ENCODE measurements around the gene CHRM4.

CHRM4 gene

DNA sequence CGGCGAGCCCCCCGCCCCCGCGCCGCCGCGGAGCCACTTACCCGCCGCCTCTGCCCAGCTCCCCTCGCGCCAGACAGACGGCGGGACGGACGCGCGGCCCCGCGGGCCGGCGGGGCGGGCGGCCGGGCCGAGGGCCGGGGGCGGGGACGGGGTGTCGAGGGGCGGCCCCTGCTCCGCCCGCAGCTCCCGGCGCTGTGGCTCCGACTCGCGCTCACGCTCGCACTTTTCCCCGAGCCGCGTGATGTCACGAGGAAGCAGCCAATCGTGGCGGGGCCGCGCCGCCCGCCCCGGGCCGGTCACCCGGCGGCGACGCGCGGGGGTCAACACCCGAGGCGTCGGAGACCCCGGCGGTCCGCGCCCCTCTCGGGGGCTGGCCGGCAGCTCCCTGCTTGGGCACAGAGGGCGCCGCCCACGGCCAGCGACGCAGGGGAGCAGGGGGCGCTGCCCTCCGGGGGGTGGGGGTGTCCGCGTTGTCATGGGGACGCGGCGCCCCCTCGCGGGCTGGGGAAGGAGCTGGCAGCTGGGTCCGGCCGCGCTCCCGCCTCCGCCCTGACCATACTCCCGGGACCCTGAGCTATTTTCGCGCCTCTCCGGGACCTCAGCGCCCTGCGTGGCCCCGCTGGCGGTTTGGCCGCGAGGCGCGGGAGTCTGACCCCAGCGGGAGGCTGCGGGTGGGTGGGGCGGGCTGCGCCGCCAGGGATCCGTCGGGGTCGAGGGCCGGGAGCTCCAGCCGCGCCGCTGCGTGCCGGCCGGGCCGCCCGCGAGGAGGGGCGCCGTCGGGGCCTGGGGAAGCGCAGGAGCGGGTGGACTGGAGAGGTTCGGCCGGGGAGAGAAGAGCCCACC, at the start of gene CHRM4:
CHRM4 (minus strand) TSS at position 199 of the 843 bp plus-strand sequence. CDS start 5,219 bp downstream, outside the sequence.
- Histone ChIP-seq H3K4me1 (peaks cover 15 to 54% (median 42%) of the 10 kb centered on the region in 10 experiments; a peak in 19 of 20 replicates), H3K9me3 (replicated peaks in 1 of 11) (no peaks in the 10 kb centered on the region), H3K9ac (no peak within 1 kb of the TSS), H4K20me1 (peaks cover 17 to 98% (median 80%) of the 10 kb centered on the region in 11 experiments; a peak in 20 of 22 replicates), H3K4me2 (peak within 1 kb of the TSS; percentile 74 to 89 (median 79)), H3K27ac (no peak within 1 kb of the TSS), H3K4me3 (peak within 1 kb of the TSS; percentile 37 to 68 (median 50); a peak in 18 of 20 replicates), H3K27me3 (peaks cover 67 to 77% (median 73%) of the 10 kb centered on the region in 11 experiments), H3K36me3 (peaks cover 4 to 15% (median 11%) of the 10 kb centered on the region in 11 experiments; a peak in 20 of 22 replicates)
- TF ChIP-seq Cebpa-rat (IDR thresholded peaks at IDR 0.05), result no peak

- Histone ChIP-seq H3K27ac (no peak overlapping the region), H3K4me2 (no peak overlapping the region)
- TF ChIP-seq Cebpa-rat (IDR thresholded peaks at IDR 0.05), result no peak
These were observed 46.6 kb upstream of the CHRM4 start for GRCh38 chr11:46438211-46438610.

DNA sequence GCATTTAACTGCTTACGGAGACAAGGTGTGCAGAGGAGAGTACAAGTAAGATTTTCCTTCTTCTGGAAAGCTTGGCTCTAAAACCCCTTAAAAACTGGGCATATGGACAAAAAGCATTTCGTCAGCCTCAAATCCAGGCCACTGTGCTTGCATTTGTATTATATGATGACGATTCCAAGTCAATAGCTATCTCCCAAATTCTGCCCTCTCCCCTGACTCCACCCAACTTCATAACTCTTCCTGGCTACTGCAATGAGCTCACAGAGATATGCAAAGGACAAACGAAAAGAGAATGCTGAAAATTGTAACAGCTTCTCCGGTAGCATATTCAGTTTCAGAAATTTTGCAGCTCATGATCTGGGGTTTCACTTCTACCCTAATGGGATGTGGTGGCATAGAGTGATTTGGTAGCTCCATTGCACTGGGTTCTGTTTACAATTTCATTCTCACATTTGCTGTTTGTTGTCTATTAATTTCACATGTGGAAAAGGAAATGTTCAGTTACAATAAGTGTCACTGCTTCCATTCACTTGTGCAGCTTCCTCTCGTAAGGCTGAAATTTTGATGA, 45.6 kb upstream of the CHRM4 start:
- TF ChIP-seq Cebpa-rat (IDR thresholded peaks at IDR 0.05), result no peak
- Histone ChIP-seq H4K20me1 (peaks cover 0 to 25% (median 5%) of the 10 kb centered on the region in 11 experiments; a peak in 9 of 22 replicates), H3K27me3 (no peaks in the 10 kb centered on the region), H3K9me3 (replicated peaks in 1 of 11) (no peaks in the 10 kb centered on the region), H3K4me3 (no peak overlapping the region), H3K36me3 (peaks cover 54 to 96% (median 69%) of the 10 kb centered on the region in 11 experiments), H3K4me1 (no peaks in the 10 kb centered on the region), H3K9ac (no peak overlapping the region), H3K27ac (no peak overlapping the region), H3K4me2 (no peak overlapping the region)

More at GRCh38 chr11:46438211-46438610, 46.6 kb upstream of the CHRM4 start:
- Histone ChIP-seq H4K20me1 (peaks cover 0 to 25% (median 5%) of the 10 kb centered on the region in 11 experiments; a peak in 9 of 22 replicates), H3K4me3 (no peak overlapping the region), H3K36me3 (peaks cover 54 to 96% (median 69%) of the 10 kb centered on the region in 11 experiments), H3K9ac (no peak overlapping the region), H3K27me3 (no peaks in the 10 kb centered on the region), H3K9me3 (replicated peaks in 1 of 11) (no peaks in the 10 kb centered on the region), H3K4me1 (no peaks in the 10 kb centered on the region)

GRCh38 chr11:46436113-46436512, 44.5 kb upstream of the CHRM4 start:
- Histone ChIP-seq H3K27ac (no peak overlapping the region), H3K4me2 (no peak overlapping the region), H3K9ac (no peak overlapping the region), H3K9me3 (replicated peaks in 1 of 11) (no peaks in the 10 kb centered on the region), H3K4me1 (no peaks in the 10 kb centered on the region), H3K4me3 (no peak overlapping the region), H3K27me3 (no peaks in the 10 kb centered on the region), H3K36me3 (peaks cover 53 to 96% (median 69%) of the 10 kb centered on the region in 11 experiments), H4K20me1 (peaks cover 0 to 25% (median 5%) of the 10 kb centered on the region in 11 experiments; a peak in 10 of 22 replicates)
- TF ChIP-seq Cebpa-rat (IDR thresholded peaks at IDR 0.05), result no peak

DNA sequence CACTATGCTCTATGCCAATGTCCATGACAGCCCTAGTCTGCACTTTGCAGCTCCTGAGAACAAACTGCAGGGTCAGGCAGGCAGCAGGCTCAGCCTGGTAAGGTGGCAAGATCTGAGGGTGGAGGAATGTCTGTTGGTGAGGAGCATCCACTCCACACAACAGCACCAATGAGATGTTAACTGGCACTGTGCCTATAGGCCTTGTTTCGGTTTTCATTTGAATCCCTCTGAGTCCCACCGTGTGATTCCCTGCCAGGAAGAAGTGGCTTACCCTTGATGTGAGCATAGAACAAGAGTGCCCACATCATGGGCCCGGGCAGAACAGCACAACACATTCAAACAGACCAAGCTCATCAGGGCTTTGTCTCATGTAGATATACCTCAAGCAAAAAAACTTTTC, 44.1 kb upstream of the CHRM4 start:
- no peak overlapping the region for H3K27ac ChIP-seq
- H3K4me2 ChIP-seq, result no peak overlapping the region
- no peak for TF ChIP-seq Cebpa-rat (IDR thresholded peaks at IDR 0.05)
- H3K9ac ChIP-seq, result no peak overlapping the region
- H3K4me1 ChIP-seq, result no peaks in the 10 kb centered on the region
- H3K27me3 ChIP-seq, result no peaks in the 10 kb centered on the region
- peaks cover 56 to 96% (median 69%) of the 10 kb centered on the region in 11 experiments for H3K36me3 ChIP-seq
- peaks cover 0 to 25% (median 6%) of the 10 kb centered on the region in 11 experiments; a peak in 10 of 22 replicates for H4K20me1 ChIP-seq
- no peaks in the 10 kb centered on the region for H3K9me3 ChIP-seq (replicated peaks in 1 of 11)
- H3K4me3 ChIP-seq, result no peak overlapping the region

GRCh38 chr11:46431211-46431610, 39.6 kb upstream of the CHRM4 start:
- no peaks in the 10 kb centered on the region for H3K4me1 ChIP-seq
- H4K20me1 ChIP-seq, result peaks cover 0 to 16% (median 6%) of the 10 kb centered on the region in 11 experiments; a peak in 8 of 22 replicates
- H3K27me3 ChIP-seq, result no peaks in the 10 kb centered on the region
- no peak for TF ChIP-seq Cebpa-rat (IDR thresholded peaks at IDR 0.05)
- H3K9me3 ChIP-seq (replicated peaks in 1 of 11), result no peaks in the 10 kb centered on the region
- no peak overlapping the region for H3K4me2 ChIP-seq
- no peak overlapping the region for H3K9ac ChIP-seq
- H3K36me3 ChIP-seq, result peaks cover 71 to 98% (median 85%) of the 10 kb centered on the region in 11 experiments
- H3K27ac ChIP-seq, result no peak overlapping the region
- H3K4me3 ChIP-seq, result no peak overlapping the region

- peaks cover 56 to 98% (median 78%) of the 10 kb centered on the region in 11 experiments for H3K36me3 ChIP-seq
- peaks cover 0 to 11% (median 0%) of the 10 kb centered on the region in 11 experiments; a peak in 6 of 22 replicates for H4K20me1 ChIP-seq
- no peak overlapping the region for H3K27ac ChIP-seq
- H3K4me2 ChIP-seq, result no peak overlapping the region
- H3K9ac ChIP-seq, result no peak overlapping the region
- H3K4me1 ChIP-seq, result no peaks in the 10 kb centered on the region
- no peak overlapping the region for H3K4me3 ChIP-seq
- no peaks in the 10 kb centered on the region for H3K9me3 ChIP-seq (replicated peaks in 1 of 11)
- H3K27me3 ChIP-seq, result no peaks in the 10 kb centered on the region
- no peak for TF ChIP-seq Cebpa-rat (IDR thresholded peaks at IDR 0.05)
These were observed 38.1 kb upstream of the CHRM4 start for GRCh38 chr11:46429717-46430116.

DNA sequence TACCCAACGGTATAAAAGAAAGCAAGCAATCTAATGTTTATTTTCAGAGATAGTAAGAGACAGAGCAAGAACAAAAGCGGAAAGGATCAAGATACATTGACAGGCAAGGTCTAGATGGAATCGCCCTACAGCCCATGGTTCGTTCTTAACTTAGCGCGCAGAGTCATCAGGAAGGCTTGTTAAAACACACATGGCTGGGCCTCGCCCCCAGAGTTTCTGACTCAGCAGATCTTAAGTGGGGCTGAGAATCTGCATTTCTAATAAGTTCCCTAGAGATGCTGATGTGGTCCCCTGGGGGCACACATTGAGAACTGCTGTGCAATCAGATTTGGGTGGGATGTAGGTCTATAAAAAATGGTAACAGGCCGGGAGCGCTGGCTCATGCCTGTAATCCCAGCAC, 35.8 kb upstream of the CHRM4 start:
- H3K36me3 ChIP-seq, result peaks cover 41 to 98% (median 68%) of the 10 kb centered on the region in 11 experiments
- H3K9me3 ChIP-seq (replicated peaks in 1 of 11), result no peaks in the 10 kb centered on the region
- H3K4me2 ChIP-seq, result no peak overlapping the region
- no peak for TF ChIP-seq Cebpa-rat (IDR thresholded peaks at IDR 0.05)
- H3K9ac ChIP-seq, result no peak overlapping the region
- peaks cover 0 to 11% (median 0%) of the 10 kb centered on the region in 11 experiments; a peak in 4 of 22 replicates for H4K20me1 ChIP-seq
- no peak overlapping the region for H3K27ac ChIP-seq
- H3K4me1 ChIP-seq, result no peaks in the 10 kb centered on the region
- H3K27me3 ChIP-seq, result no peaks in the 10 kb centered on the region
- no peak overlapping the region for H3K4me3 ChIP-seq

Data from BLaER1 treated with 17β-estradiol and CSF1 and Interleukin-3, amounts not matched to agents 10 nM and 100 nM (cell line).